AG09309 (cell line): Measurements from ENCODE around the gene C4BPA.

Source experiments
- DNase-seq: peaks from one replicate; pipeline ENCODE4 v3.0.0-alpha.2; 2010; ENCODE audit warnings: low read depth
- H3K4me3 ChIP-seq: 2 replicates; pipeline ENCODE4 v1.5.1; 2011; ENCODE audit warnings: mild to moderate bottlenecking, low read depth, low read length, moderate library complexity; ENCODE audit not compliant: control insufficient read depth
- CTCF ChIP-seq: IDR thresholded peaks from 2 replicates; pipeline ENCODE4 v1.5.1; 2011; ENCODE audit warnings: mild to moderate bottlenecking, low read depth, low read length, inconsistent platforms; ENCODE audit not compliant: insufficient read depth, control insufficient read depth; ENCODE audit errors: missing control alignments

C4BPA gene

GRCh38 chr1:207164086-207164485 is 60.1 kb downstream of the C4BPA start:
- DNase-seq: no peak
- TF ChIP-seq CTCF: no peak
- no peak overlapping the region for H3K4me3 ChIP-seq

- no peak overlapping the region for H3K4me3 ChIP-seq
- DNase-seq: no peak
- TF ChIP-seq CTCF: no peak
Measured at GRCh38 chr1:207172321-207172720, 68.3 kb downstream of the C4BPA start.

DNA sequence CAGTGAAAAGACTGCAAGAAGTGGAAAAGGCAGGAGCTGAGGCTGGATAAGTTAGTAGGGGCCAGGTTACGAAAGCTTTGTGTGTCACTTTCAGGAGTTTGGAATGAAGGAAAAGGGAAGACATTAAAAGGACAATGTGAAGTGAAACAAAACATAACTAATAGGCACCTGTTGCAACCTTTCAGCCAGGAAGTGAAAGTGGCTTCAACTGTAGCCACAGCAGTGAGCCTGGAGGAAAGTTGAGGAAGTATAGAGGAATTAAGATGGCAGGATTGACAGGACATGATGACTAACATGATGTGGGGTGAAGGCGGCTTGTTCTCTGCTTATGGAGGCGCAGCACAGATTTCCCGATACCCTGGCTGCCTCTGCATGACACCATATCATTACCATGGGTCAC is 68.9 kb downstream of the C4BPA start:
- TF ChIP-seq CTCF: no peak
- no peak overlapping the region for H3K4me3 ChIP-seq
- no peak for DNase-seq

- no peak for TF ChIP-seq CTCF
- no peak for DNase-seq
- no peak overlapping the region for H3K4me3 ChIP-seq
Measured at GRCh38 chr1:207173396-207173795, 69.4 kb downstream of the C4BPA start.

- no peak for DNase-seq
- no peak overlapping the region for H3K4me3 ChIP-seq
- TF ChIP-seq CTCF: no peak
Measured at GRCh38 chr1:207174913-207175312, 70.9 kb downstream of the C4BPA start.

DNA sequence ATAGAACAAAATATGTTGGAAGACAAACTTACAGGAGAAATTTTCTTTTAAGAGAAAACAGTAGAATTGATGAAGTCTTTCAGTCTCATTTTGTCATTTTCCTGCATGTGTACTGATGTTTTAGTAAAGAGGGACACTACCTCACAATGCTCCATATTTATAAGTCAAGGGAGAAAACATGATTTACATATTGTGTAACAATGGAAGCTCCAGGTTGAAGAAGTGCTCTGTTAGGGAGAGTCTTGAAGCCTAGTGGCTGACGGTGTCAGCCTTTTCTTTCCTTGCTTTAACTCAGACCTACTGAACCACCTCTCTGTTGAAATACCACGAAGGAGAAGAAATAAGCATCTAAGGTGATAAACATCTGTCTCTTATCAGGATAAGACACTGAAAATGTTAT is 75.0 kb downstream of the C4BPA start:
- DNase-seq: no peak
- no peak overlapping the region for H3K4me3 ChIP-seq
- TF ChIP-seq CTCF: no peak

DNA sequence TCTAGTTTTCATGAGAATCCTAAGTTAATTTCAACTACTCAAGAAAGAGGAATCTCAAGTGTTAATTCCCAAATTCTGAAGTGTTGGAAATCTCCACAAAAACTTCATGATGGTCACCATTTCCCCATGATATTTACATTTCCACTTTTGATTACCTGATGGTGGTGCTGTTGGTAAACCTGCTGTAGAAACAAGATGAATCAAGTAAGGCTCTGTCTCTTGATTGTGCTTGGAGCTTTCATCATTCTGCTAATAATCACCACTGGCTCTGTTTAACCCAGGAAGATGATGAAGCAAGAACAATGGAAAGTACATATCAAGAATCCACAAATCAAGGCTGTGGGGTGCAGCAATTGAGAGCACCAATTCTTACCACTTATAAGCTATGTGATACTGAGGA is 77.8 kb downstream of the C4BPA start:
- no peak for TF ChIP-seq CTCF
- DNase-seq: no peak
- no peak overlapping the region for H3K4me3 ChIP-seq
